HG03571 (cell line): ENCODE data around the gene JAKMIP2.
"Not testable (repeated sequence)": the region's sequence is repeated elsewhere in the genome, so short reads cannot be mapped to it uniquely, and the experiment has no call there.

Experiments
- ATAC-seq: cut with Tn5 transposase; IDR thresholded peaks from one replicate; pipeline ENCODE4 v1.9.1; 2021; ENCODE audit not compliant: unreplicated experiment

Gene JAKMIP2

GRCh38 chr5:147750065-147750464 is 32.5 kb downstream of the JAKMIP2 start:
- no peak for ATAC-seq

GRCh38 chr5:147748590-147748989 is 33.9 kb downstream of the JAKMIP2 start:
- ATAC-seq, result no peak

GRCh38 chr5:147746986-147747385 is 35.5 kb downstream of the JAKMIP2 start:
- ATAC-seq, result no peak

- ATAC-seq, result no peak
Measured at GRCh38 chr5:147743678-147744374, 38.7 kb downstream of the JAKMIP2 start.

GRCh38 chr5:147743012-147743411 is 39.5 kb downstream of the JAKMIP2 start:
- ATAC-seq, result no peak

GRCh38 chr5:147742151-147742550 is 40.4 kb downstream of the JAKMIP2 start:
- ATAC-seq, result no peak

- no peak for ATAC-seq
Measured at GRCh38 chr5:147740864-147741263, 41.7 kb downstream of the JAKMIP2 start.

GRCh38 chr5:147737921-147738320 is 44.6 kb downstream of the JAKMIP2 start:
- no peak for ATAC-seq

GRCh38 chr5:147735621-147736125 is 46.9 kb downstream of the JAKMIP2 start:
- no peak for ATAC-seq

GRCh38 chr5:147734894-147735293 is 47.6 kb downstream of the JAKMIP2 start:
- no peak for ATAC-seq

GRCh38 chr5:147733075-147733474 is 49.5 kb downstream of the JAKMIP2 start:
- no peak for ATAC-seq

GRCh38 chr5:147732291-147732883 is 50.1 kb downstream of the JAKMIP2 start:
- no peak for ATAC-seq

- ATAC-seq, result no peak
Measured at GRCh38 chr5:147731431-147732290, 50.9 kb downstream of the JAKMIP2 start.

- no peak for ATAC-seq
Measured at GRCh38 chr5:147727200-147727599, 55.3 kb downstream of the JAKMIP2 start.

GRCh38 chr5:147721191-147721960 is 61.2 kb downstream of the JAKMIP2 start:
- not testable (repeated sequence) for ATAC-seq

GRCh38 chr5:147713550-147714295 is 68.8 kb downstream of the JAKMIP2 start:
- ATAC-seq, result no peak

GRCh38 chr5:147712598-147712997 is 69.9 kb downstream of the JAKMIP2 start:
- ATAC-seq, result no peak

GRCh38 chr5:147712019-147712418 is 70.5 kb downstream of the JAKMIP2 start:
- no peak for ATAC-seq

GRCh38 chr5:147711019-147711418 is 71.5 kb downstream of the JAKMIP2 start:
- no peak for ATAC-seq

- no peak for ATAC-seq
Measured at GRCh38 chr5:147708708-147709107, 73.8 kb downstream of the JAKMIP2 start.
